Spleen (tissue), 11 donors: Measurements from ENCODE around the gene GIGYF2. TPM values are rescaled to one million over a fixed set of nuclear protein-coding genes. Genes with fewer than 3 reads are reported as not detected.

Source experiments
- DNase-seq: peaks from one replicate; pipeline ENCODE4 v3.0.0-alpha.2; 2020
- H3K27ac ChIP-seq, 8 donors: fragments of 200-600 bp; sonication (generic) in 7 of 8; 1 replicate in 4 of 8; 2 replicates in 4 of 8; pipeline versions ENCODE4 v1.5.0 to v1.8.0; 2016 to 2021; ENCODE audit warnings: inconsistent platforms in 4 of 8, mild to moderate bottlenecking in 4 of 8, moderate library complexity in 1 of 8
- H3K27me3 ChIP-seq, 7 donors: fragments of 200-600 bp; sonication (generic) in 6 of 7; replicated peaks in 1 of 7; 1 replicate in 4 of 7; 2 replicates in 3 of 7; pipeline versions ENCODE4 v1.5.0 to v1.8.0; 2016 to 2021; ENCODE audit warnings: inconsistent platforms in 3 of 7, mild to moderate bottlenecking in 1 of 7
- H3K36me3 ChIP-seq, 6 donors: fragments of 200-600 bp; sonication (generic) in 5 of 6; 1 replicate in 4 of 6; 2 replicates in 2 of 6; pipeline versions ENCODE4 v1.5.0 to v1.8.0; 2016 to 2021; ENCODE audit warnings: inconsistent platforms in 2 of 6
- H3K4me1 ChIP-seq, 6 donors: fragments of 200-600 bp; sonication (generic) in 5 of 6; 1 replicate in 3 of 6; 2 replicates in 3 of 6; pipeline versions ENCODE4 v1.5.0 to v1.8.0; 2016 to 2021; ENCODE audit warnings: inconsistent platforms in 3 of 6
- H3K4me3 ChIP-seq, 8 donors: fragments of 200-600 bp; sonication (generic) in 7 of 8; 1 replicate in 4 of 8; 2 replicates in 4 of 8; pipeline versions ENCODE4 v1.5.0 to v1.8.0; 2016 to 2021; ENCODE audit warnings: inconsistent platforms in 4 of 8, mild to moderate bottlenecking in 4 of 8, moderate library complexity in 2 of 8
- H3K9me3 ChIP-seq, 8 donors: fragments of 200-600 bp; sonication (generic) in 7 of 8; 1 replicate in 4 of 8; 2 replicates in 4 of 8; pipeline versions ENCODE4 v1.5.0 to v1.8.0; 2016 to 2021; ENCODE audit warnings: inconsistent platforms in 4 of 8
- CTCF ChIP-seq, 11 experiments: fragments of 200-600 bp in 7 of 11; fragments of 450-650 bp in 4 of 11; sonication (generic) in 4 of 11; IDR thresholded peaks in 8 of 11; conservative IDR thresholded peaks in 3 of 11; 1 replicate in 7 of 11; 2 replicates in 4 of 11; pipeline versions ENCODE4 v1.4.0 to v1.8.0; 2016 to 2021; ENCODE audit warnings: antibody characterized with exemption in 11 of 11, inconsistent platforms in 4 of 11, mild to moderate bottlenecking in 1 of 11
- POLR2A ChIP-seq, 3 donors: fragments of 450-650 bp; IDR thresholded peaks; one replicate each; pipeline ENCODE4 v1.5.1; 2017; ENCODE audit warnings: antibody characterized with exemption in 3 of 3, mild to moderate bottlenecking in 1 of 3
- POLR2AphosphoS5 ChIP-seq, 3 donors: sonication (generic); formaldehyde crosslinking; IDR thresholded peaks; one replicate each; pipeline ENCODE4 v1.5.1; 2017; ENCODE audit warnings: antibody characterized with exemption in 3 of 3
- WGBS, 5 donors: extraction: QIAGEN DNeasy Blood & Tissue Kit in 3 of 5; methylation state at CpG; one replicate each; pipeline versions ENCODE4 v1.1.5 to v1.1.7; 2013 to 2018; 5-methylcytosine and 5-hydroxymethylcytosine counted together
- intact Hi-C: fragments of 100-400 bp; cut with DNase I; formaldehyde crosslinking; loops from one replicate; pipeline ENCODE4 v1.15.0; 2023; ENCODE audit warnings: low total_unique reads
- polyA plus RNA-seq, 3 donors: library from polyadenylated mRNA; stranded (reverse); fragments of 200-250 nt; gene quantifications; one replicate each; pipeline ENCODE4 v1.2.1, GENCODE V29; 2013
- total RNA-seq, 7 donors: library from RNA; depleted of rRNA in 3 of 7; stranded (reverse); fragments of >200 nt in 3 of 7; fragmentation: NEBNext Ultra II Directional in 4 of 7; extraction: Animal tissue kit (Norgen Biotek cat#: 25700) in 4 of 7; gene quantifications; one replicate each; pipeline versions ENCODE4 v1.1.0 to v1.2.1, GENCODE V29; 2016 to 2021
- donor health status: healthy with polysubstance abuse.
- donor health status: DM: no; HTN: no; CAD: no; lungs with moderate emphysema.
- donor health status: DM: no; HTN: no; CAD: no.
- donor health status: Bipolar disorder and iron deficiency.
- donor health status: healthy.
- donor health status: DM: no; HTN: no; CAD: no.
- donor health status: DM: yes; HTN: yes; CAD: no.

Gene GIGYF2
- total and polyA plus RNA-seq, 10 donors = 7.3 to 116 (median 97.2) TPM

GRCh38 chr2:232749331-232749730 is 52.2 kb downstream of the GIGYF2 start:
- no peaks in the 10 kb centered on the region for H3K9me3 ChIP-seq
- H3K4me3 ChIP-seq = no peak overlapping the region
- H3K27me3 ChIP-seq = no peaks in the 10 kb centered on the region
- no peaks in the 10 kb centered on the region for H3K4me1 ChIP-seq
- intact Hi-C loops = no loop called here
- peaks cover 4 to 85% (median 60%) of the 10 kb centered on the region in 6 donors for H3K36me3 ChIP-seq
- TF ChIP-seq CTCF (IDR thresholded peaks at IDR 0.05 in 8 of 11, conservative IDR thresholded peaks at IDR 0.05 in 3 of 11) (no peak), POLR2A (IDR thresholded peaks at IDR 0.05) (no peak), POLR2AphosphoS5 (IDR thresholded peaks at IDR 0.05) (no peak)
- H3K27ac ChIP-seq = no peak overlapping the region
- no peak for DNase-seq
- WGBS, 5 donors = 77 to 92% (median 89%) methylated on average over 3 of the region's 3 CpGs

GRCh38 chr2:232750135-232750671 is 53.1 kb downstream of the GIGYF2 start:
- Histone ChIP-seq H3K4me1 (no peaks in the 10 kb centered on the region), H3K4me3 (no peak overlapping the region), H3K27me3 (no peaks in the 10 kb centered on the region), H3K27ac (no peak overlapping the region), H3K36me3 (peaks cover 4 to 84% (median 63%) of the 10 kb centered on the region in 6 donors), H3K9me3 (no peaks in the 10 kb centered on the region)
- WGBS, 5 donors = 90 to 96% (median 92%) methylated on average over 4 of the region's 4 CpGs
- TF ChIP-seq CTCF (IDR thresholded peaks at IDR 0.05 in 8 of 11, conservative IDR thresholded peaks at IDR 0.05 in 3 of 11) = no peak
- TF ChIP-seq POLR2AphosphoS5 (IDR thresholded peaks at IDR 0.05) = no peak
- TF ChIP-seq POLR2A (IDR thresholded peaks at IDR 0.05) = no peak
- intact Hi-C loops = no loop called here
- DNase-seq = no peak

GRCh38 chr2:232757905-232758304 is 60.8 kb downstream of the GIGYF2 start:
- Histone ChIP-seq H3K4me3 (no peak overlapping the region), H3K9me3 (no peaks in the 10 kb centered on the region), H3K4me1 (no peaks in the 10 kb centered on the region), H3K27ac (no peak overlapping the region), H3K36me3 (peaks cover 0 to 98% (median 49%) of the 10 kb centered on the region in 6 donors), H3K27me3 (no peaks in the 10 kb centered on the region)
- no peak for DNase-seq
- TF ChIP-seq POLR2AphosphoS5 (IDR thresholded peaks at IDR 0.05) = no peak
- TF ChIP-seq CTCF (IDR thresholded peaks at IDR 0.05 in 8 of 11, conservative IDR thresholded peaks at IDR 0.05 in 3 of 11) = no peak
- no peak for TF ChIP-seq POLR2A (IDR thresholded peaks at IDR 0.05)
- intact Hi-C loops = no loop called here
- 69 to 78% (median 72%) methylated on average over 2 of the region's 2 CpGs for WGBS, 5 donors

- intact Hi-C loops = no loop called here
- no peaks in the 10 kb centered on the region for H3K27me3 ChIP-seq
- no peak overlapping the region for H3K4me3 ChIP-seq
- H3K9me3 ChIP-seq = no peaks in the 10 kb centered on the region
- no peak for TF ChIP-seq POLR2A (IDR thresholded peaks at IDR 0.05)
- no peak for TF ChIP-seq POLR2AphosphoS5 (IDR thresholded peaks at IDR 0.05)
- peak in 8 of 11 experiments; percentile 7 to 46 (median 34) for TF ChIP-seq CTCF (IDR thresholded peaks at IDR 0.05 in 8 of 11, conservative IDR thresholded peaks at IDR 0.05 in 3 of 11)
- WGBS, 5 donors = 60 to 65% (median 63%) methylated on average over 3 of the region's 3 CpGs
- no peak for DNase-seq
- H3K27ac ChIP-seq = no peak overlapping the region
- H3K4me1 ChIP-seq = no peaks in the 10 kb centered on the region
- H3K36me3 ChIP-seq = peaks cover 0 to 100% (median 49%) of the 10 kb centered on the region in 6 donors
Measured at GRCh38 chr2:232761301-232761907, 64.3 kb downstream of the GIGYF2 start.
